GM19239 (cell line): ENCODE results near the gene VPS36.
"Not testable (repeated sequence)": the region's sequence is repeated elsewhere in the genome, so short reads cannot be mapped to it uniquely, and the experiment has no call there.

Experiments
- DNase-seq: peaks from one replicate; pipeline ENCODE4 v3.0.0; 2011; ENCODE audit warnings: low spot score; ENCODE audit not compliant: insufficient read length
- FAIRE-seq: peaks from 2 replicates; lab custom pipeline; 2011; peaks lifted over from hg19 to GRCh38; lab: Jason Lieb, UNC

Gene VPS36, protein sequence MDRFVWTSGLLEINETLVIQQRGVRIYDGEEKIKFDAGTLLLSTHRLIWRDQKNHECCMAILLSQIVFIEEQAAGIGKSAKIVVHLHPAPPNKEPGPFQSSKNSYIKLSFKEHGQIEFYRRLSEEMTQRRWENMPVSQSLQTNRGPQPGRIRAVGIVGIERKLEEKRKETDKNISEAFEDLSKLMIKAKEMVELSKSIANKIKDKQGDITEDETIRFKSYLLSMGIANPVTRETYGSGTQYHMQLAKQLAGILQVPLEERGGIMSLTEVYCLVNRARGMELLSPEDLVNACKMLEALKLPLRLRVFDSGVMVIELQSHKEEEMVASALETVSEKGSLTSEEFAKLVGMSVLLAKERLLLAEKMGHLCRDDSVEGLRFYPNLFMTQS

DNA sequence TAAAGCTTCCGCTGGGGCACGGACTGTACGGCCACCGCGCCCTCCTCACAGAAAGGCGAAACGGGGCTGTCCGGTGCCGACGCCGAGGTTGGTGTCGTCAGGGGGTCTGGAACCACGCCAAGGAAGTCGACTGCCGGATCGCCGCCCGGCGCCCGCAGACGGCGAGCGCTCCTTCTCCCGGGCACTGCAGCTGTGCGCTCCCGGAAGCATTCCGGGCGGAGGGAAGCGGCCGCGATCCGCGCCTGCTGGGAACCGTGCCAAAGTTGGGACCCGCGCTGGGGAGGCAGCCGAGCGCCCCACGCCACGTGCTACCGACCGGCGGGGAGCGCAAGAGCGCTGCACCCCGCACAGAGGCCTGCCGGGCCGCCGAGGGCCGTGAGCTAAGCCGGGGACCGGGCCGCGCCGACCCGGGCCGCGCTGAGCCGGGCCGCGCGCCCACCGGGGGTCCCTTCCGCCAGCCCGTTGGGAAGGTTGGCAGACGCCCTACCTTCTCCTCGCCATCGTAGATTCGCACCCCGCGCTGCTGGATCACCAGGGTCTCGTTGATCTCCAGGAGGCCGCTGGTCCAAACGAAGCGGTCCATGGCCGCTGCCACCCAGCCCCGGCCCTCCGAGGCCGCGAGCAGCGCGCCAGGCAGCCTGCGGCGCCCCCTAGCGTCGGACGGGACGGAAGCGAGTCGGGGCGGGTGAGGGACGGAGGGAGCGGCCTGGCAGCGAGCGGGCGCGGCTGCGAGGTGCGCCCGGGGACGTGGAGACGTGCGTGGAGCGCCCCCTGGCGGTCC lies at the start of gene VPS36:
Gene VPS36 (minus strand): TSS at position 623 of the 781 bp plus-strand sequence. CDS start 40 bp downstream, at position 583.
- DNase-seq (peak; percentile 69), FAIRE-seq (peak; percentile 77)

DNA sequence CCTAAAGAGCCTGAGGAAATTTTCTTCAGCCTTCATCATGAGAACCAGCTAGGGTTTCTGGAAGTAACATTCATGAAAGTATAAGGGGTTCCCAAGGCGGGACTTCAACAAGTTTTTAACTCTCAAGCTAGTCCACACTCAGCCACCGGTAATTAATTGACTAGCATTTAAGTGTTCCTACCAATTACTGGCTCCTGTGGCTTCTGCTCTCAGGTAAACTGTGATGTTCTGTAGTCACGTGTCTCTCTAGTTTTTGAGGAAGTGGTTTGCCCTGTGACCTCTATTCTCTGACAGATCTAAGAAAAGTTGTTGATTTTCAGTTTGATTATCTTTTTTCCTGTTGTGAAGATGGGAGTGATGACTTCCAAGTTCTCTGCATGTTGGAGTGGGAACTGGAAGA lies 47.5 kb upstream of the VPS36 start:
- not testable (repeated sequence) for DNase-seq
- FAIRE-seq: peak; percentile 90

DNA sequence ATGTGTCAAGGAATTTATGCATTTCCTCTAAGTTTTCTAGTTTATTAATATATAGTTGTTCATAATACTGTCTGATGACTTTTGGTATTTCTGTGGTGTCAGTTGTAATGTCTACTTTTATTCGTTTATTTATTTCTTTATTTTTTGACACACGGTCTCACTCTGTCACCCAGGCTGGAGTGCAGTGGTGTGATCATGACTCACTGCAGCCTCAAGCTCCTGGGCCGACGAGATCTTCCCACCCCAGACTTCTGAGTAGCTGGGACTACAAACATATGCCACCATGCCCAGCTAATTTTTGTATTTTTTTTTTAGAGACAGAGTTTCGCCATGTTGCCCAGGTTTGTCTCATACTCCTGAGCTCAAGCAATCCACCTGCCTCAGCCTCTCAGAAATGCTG lies 43.8 kb upstream of the VPS36 start:
- FAIRE-seq, DNase-seq: not testable (repeated sequence)

DNA sequence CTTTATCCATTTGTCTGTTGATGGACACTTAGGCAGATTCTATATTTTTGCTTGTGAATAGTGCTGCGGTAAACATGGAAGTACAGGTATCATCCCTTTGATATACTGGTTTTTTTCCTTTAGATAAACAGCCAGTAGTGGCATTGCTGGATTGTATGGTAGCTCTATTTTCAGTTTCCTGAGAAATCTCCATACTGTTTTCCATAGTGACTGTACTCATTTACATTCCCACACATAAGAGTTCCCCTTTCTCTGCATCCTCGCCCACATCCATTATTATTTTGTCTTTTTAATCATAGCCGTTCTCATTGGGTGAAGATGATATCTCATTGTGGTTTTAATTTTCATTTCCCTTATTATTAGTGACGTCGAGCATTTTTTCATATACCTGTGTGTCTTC lies 40.6 kb upstream of the VPS36 start:
- not testable (repeated sequence) for DNase-seq, FAIRE-seq

DNA sequence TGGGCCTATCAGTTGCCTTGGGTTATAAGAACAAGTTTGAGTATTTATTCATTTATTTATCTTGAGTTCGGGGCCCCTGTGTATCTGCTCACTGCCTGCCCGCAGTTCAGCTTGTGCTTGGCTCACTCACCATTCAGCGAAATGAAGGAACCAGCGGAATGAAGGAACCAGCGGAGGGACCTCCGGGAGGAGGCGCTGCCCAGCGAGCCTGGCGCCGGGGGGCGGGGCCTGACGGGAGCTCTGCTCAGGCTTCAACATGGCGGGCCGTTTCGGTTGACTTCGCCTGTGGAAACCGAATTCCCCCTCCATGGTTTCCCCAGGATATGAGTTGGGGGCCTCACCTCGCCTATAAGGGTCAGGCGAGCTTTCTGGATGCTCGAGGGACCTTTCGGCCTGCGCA lies 38.3 kb upstream of the VPS36 start:
- not testable (repeated sequence) for FAIRE-seq, DNase-seq

DNA sequence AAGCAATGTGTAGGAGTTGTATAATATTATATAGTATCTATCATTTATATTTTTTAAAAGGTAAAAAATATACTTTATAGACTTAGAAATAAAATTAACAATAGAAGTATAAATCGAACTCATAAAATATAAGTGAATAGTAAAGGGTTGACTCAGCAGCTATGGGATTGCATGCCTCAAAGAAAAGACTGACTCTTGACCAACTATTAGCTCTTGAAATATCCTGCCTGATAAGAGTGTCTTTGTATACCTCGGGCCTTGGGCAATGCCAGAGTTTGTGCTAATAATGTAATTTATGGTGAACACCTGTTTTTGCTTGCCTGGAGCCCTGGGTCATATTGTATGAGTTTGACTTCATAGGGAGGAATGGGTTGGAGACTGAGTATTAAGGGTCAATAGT lies 36.6 kb upstream of the VPS36 start:
- not testable (repeated sequence) for DNase-seq, FAIRE-seq

DNA sequence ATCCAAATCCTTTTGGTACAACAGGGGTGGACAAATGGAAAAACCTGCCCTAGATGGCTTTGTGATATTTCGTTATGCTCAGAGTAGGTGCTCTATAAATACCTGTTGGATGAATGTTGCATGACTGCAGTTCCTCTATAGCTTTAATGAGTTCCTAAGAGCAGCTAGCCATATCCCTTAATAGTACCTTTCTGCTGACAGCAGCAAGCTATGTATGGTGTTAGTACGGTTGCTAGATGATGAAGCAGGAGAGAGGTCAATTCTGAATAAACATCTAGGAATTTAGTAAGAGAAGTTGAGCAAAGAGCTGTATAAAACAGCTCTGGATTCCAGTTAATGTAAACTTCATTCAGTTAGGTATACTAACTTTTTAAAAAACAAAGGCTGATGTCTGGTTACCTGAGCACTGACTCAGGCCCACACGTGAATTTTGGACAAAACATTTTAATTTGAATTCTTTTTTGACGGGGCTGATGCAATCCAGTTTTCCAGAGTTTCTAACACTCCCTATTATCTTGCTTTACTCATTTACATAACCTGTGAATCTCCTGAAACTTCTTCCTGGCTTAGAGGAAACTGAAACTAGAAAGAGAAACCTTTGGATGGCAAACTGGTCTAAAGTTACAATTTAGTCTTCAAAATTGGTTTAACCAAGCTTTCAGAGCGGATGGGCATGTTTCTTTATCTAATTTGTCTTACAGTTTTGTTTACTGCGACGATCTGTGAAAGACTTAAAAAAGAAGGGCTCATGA lies 30.4 kb upstream of the VPS36 start:
- peak; percentile 33 for FAIRE-seq
- not testable (repeated sequence) for DNase-seq

DNA sequence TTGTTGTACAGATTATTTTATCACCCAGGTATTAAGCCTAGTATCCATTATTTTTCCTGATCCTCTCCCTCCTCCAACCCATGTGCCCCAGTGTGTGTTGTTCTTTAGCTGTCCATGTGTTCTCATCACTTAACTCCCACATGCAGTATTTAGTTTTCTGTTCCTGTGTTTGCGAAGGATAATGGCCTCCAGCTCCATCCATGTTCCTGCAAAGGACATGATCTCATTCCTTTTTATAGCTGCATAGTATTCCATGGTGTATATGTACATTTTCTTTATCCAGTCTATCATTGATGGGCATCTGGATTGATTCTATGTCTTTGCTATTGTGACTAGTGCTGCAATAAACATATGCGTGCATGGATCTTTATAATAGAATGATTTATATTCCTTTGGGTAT lies 18.1 kb upstream of the VPS36 start:
- not testable (repeated sequence) for DNase-seq, FAIRE-seq

DNA sequence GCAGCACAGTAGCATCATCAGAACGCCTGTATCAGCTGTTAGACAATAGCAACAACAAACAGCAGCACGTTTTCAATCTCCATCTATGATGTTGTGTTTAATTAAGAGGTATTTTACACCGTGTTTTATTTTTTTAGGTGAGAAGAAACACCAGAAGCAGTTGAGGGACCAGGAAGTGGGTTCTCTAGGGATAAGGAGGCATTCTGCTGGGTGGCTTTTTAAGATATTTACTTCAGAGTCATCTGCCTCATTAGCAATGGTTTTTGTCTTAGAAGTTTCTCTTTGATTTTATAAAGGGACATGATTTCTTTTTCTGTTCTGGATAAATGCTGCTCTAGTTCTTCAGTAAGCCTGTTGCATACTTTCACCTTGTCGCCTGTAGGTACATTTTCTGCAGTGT lies 13.1 kb upstream of the VPS36 start:
- FAIRE-seq: no peak
- no peak for DNase-seq

DNA sequence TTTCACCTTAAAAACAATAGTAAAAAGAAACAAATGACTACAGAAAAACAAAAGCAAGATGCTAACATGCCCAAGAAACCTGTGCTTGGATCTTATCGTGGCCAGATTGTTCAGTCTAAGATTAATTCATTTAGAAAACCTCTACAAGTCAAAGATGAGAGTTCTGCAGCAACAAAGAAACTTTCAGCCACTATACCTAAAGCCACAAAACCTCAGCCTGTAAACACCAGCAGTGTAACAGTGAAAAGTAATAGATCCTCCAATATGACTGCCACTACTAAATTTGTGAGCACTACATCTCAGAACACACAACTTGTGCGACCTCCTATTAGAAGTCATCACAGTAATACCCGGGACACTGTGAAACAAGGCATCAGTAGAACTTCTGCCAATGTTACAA lies 10.8 kb upstream of the VPS36 start:
- DNase-seq (no peak), FAIRE-seq (no peak)

DNA sequence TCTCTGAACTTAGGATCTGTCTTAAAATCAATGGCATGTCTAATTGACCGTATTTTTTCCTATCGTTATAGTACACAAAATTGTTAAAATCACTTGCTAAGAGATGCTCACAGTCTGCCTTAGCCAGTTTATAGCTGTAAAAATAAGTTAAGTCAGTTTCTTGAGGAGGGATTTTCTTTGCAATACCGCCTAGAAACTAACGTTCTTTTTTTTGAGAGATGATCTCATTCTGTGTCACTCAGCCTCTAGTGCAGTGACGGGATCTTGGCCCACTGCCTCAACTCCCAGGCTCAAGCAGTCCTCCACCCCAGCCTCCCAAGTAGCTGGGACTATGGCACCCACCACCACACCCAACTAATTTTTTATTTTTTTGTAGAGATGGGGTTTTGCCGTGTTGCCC lies 9.2 kb upstream of the VPS36 start:
- DNase-seq: no peak

DNA sequence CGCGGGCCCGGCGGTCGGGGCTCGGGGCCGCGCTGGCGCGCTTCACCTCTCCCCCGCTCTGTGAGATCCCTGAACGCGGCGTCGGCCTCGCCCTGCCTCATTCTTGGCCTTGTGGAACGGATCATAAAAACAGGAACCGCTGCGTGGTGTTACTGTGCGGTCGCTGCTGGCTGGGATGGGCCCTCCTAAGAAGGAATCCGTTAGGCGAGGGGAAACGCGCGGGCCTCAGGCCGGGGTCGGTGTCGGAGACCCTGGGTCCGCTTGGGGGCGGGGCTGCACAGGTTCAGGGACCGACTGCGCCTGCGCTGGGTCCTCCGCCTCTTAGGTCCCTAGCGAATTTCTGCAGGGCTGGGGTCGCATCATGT lies 5.2 kb upstream of the VPS36 start:
- FAIRE-seq (no peak), DNase-seq (peak; percentile 56)

More for the DNA sequence above, 9.2 kb upstream of the VPS36 start:
- FAIRE-seq: no peak

DNA sequence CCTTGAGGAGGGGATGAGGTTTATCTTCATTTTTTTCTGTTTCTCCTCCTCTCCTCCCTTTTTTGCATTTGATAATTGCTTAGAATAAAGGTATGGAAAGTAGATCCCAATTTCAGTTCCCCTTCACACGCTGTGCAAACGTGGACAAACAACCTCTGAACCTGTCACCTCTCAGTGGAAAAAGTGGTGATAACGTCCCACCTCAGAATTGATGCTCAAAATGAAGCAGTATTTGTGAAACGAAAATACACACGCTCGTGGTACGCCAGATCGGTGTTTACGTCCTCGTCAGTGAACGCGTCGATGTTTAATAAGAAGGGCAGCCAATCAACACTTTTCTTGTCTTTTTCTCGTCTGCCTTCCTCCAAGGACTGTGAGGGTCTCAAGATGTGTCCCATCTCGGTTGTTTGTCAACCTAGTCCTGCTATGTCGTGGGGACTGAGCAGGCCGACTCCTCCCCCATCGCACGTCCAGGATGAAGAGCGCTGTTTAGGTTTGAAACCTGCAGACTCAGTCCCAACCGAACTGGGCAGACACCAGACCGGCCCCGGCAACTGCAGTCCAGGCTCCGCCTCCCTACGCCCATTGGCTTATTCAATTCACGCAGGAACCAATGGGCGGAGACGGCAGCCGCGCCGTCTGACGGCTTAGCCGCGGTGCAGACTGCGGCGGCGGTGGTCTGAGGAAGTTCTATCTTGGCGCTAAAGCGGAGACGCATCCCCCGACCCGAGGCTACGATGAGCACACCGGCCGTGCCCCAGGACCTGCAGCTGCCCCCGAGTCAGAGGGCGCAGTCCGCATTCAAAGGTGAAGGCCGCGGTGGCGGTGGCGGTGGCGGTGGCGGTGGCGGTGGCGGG lies 4.6 kb upstream of the VPS36 start, which contains the start of gene CKAP2:
Gene CKAP2 (plus strand): TSS at position 659 of the 857 bp plus-strand sequence. CDS start 79 bp downstream, at position 738.
- DNase-seq (peak; percentile 95), FAIRE-seq (no peak)

DNA sequence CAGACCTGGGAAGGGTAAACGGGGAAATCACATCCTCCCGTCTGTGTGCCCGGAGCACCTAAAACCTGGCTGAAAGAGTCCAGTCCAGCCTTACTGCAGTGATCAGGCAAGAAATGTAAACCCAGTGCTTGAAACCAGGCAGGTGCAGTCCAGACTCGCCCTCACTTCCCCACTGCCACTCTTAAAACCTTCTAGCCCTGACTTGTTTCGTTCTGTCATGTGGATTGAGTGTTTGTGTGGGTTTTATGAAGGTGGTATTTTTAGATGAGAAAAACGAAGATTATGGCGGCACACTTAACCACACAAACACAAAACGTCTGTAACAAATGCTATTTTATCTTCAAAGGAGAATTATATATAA lies 4.0 kb upstream of the VPS36 start:
- FAIRE-seq: peak; percentile 92
- peak; percentile 17 for DNase-seq

DNA sequence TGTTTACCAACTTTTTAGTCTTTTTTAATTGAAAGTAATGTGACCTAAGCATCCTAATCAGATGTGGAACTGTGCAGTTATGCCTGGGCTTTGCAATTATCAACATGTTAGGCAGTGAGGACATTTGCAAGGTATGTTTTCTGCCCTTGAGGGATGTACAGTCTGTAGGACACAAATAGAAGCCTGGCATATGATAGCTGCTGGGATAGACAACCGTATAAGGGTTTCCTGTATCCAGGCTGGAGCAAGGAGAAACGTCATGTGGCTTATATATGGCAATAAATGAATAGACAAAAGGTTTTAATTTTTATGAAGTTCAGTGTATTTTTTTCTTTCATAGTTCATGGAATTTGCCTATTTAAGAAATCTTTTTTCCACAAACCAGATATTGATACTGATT lies 2.0 kb upstream of the VPS36 start:
- DNase-seq (no peak), FAIRE-seq (no peak)

DNA sequence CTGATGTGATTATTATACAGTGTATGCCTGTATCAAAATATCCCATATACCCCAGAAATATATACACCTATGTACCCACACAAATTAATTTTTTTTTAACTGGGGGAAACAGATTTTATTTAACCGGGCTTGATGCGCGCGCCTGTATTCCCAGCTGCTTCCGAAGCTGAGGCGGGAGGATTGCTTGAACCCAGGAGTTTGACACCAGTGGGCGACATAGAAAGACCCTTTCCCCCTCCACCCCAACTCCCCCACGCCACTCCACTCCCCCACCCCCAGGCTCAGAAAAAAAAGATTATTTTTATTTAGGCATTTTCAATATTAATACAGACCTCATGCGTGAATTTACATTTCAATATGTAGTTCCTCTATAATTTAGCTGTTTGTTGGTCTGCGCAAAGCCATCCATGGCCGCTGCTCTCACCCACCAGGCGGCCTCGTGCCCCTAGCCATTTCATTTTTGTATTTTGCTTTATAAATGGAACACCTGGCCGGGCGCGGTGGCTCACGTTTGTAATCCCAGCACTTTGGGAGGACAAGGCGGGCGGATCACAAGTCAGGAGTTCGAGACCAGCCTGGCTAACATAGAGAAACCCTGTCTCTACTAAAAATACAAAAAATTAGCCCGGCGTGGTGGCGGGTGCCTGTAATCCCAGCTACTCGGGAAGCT lies 836 bp upstream of the VPS36 start:
- DNase-seq (no peak), FAIRE-seq (no peak)

DNA sequence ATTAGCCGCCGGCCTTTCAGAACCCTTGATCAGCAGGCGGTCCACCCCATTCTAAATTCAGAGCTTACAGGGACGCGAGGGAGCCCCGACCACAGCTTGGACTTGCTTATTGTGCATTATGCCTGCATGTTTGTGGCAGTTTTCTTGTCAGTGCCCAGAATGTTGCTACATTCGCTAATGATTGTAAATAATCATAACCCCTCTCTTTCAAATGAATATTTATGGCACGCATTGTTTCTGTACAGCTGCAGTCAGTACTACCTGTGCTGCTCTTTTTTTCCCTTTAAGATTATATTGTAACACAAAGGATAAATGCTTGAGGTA lies 321 bp upstream of the VPS36 start:
- DNase-seq: no peak
- FAIRE-seq: no peak

DNA sequence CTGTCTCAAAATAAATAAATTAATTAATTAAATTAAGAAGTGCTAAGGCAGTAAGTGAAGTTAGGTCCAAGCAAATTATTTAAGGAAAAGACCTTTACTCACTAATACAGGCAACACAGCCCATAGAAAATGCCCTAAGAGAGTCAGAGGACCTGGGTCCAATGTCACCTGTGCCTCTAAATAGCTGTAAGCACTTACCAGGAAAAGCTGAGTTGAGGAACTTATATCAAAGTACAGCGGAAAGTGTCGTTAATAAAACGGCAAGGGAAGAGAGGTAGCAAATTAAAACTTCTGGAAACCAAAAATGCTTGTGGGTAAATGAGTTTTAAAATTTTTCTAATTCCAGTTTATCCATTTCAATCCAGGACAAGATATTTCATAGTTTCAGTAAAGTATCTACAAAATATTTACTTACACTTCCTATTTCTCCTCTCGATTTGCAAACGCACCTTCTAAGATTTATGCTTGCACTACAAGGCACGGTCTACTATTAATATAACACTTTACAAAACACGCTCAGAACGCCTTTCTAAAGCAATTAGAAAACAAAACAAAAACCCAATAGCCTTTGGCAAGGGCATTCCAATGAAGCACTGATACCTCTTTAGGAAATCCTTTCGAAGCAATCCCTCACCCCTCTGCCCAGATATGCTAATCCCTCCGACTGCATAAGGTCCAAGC lies 963 bp downstream of the VPS36 start:
- DNase-seq (no peak), FAIRE-seq (peak; percentile 31)
